ENCODE measurements around the gene LONRF2. TPM values are rescaled to one million over a fixed set of nuclear protein-coding genes. Genes with fewer than 3 reads are reported as not detected.

The LONRF2 gene
- total RNA-seq, 2 experiments from 2014 or later: 0.06 to 0.08 TPM

DNA sequence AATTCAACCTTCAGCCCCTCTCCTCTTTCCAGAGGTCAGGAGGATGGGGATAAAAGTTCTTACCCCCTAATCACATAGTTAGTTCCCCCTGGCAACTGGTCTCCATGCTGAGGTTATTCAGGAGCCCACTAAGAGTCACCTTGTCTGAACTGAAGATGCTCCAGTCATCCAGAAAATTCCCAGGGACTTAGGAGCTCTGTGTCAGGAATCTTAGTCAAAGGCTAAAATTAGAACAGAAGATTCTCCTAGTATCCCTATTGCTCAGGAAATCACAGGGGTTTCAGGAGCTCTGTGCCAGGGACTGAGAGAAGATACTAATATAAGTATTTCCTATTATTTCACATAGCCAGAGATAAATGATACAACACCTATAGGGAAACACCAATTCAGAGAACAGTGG, 37.3 kb upstream of the LONRF2 start:
- peaks cover 7 to 8% of the 10 kb centered on the region in 2 experiments for H3K9me3 ChIP-seq (ENCODE audit: control insufficient read depth in 1 of 2, insufficient read depth in 1 of 2, low read length in 2 of 2)
- Mint-ChIP-seq H3K9me3 (peaks cover 3% of the 10 kb centered on the region), H3K4me1 (ENCODE audit: low read depth) (no peaks in the 10 kb centered on the region), H3K36me3 (ENCODE audit: low read depth) (no peaks in the 10 kb centered on the region), H3K4me3 (no peak overlapping the region), H3K27me3 (peaks cover 29% of the 10 kb centered on the region), H3K27ac (no peak overlapping the region)
- no peak overlapping the region for H3K4me3 ChIP-seq (ENCODE audit: low read length)
- ChIA-PET CTCF (no interaction called here), POLR2A (no interaction called here)
- H3K4me1 ChIP-seq (ENCODE audit: insufficient read depth, low read length): no peaks in the 10 kb centered on the region
- H3K27ac ChIP-seq (ENCODE audit: low read depth in 1 of 2, low read length in 2 of 2): no peak overlapping the region
- DNase-seq (no peak), ATAC-seq (ENCODE audit: poor library complexity) (no peak)
- no peaks in the 10 kb centered on the region for H3K36me3 ChIP-seq (ENCODE audit: insufficient read depth, low read length)
- TF ChIP-seq, protein P1, sequence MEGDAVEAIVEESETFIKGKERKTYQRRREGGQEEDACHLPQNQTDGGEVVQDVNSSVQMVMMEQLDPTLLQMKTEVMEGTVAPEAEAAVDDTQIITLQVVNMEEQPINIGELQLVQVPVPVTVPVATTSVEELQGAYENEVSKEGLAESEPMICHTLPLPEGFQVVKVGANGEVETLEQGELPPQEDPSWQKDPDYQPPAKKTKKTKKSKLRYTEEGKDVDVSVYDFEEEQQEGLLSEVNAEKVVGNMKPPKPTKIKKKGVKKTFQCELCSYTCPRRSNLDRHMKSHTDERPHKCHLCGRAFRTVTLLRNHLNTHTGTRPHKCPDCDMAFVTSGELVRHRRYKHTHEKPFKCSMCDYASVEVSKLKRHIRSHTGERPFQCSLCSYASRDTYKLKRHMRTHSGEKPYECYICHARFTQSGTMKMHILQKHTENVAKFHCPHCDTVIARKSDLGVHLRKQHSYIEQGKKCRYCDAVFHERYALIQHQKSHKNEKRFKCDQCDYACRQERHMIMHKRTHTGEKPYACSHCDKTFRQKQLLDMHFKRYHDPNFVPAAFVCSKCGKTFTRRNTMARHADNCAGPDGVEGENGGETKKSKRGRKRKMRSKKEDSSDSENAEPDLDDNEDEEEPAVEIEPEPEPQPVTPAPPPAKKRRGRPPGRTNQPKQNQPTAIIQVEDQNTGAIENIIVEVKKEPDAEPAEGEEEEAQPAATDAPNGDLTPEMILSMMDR (IDR thresholded peaks at IDR 0.05): no peak
- intact Hi-C loops (cut with DNase I, micrococcal nuclease): no loop called here
- peaks cover 0 to 7% of the 10 kb centered on the region in 2 experiments for H3K27me3 ChIP-seq (ENCODE audit: control insufficient read depth in 1 of 2, insufficient read depth in 2 of 2, low read length in 2 of 2)

DNA sequence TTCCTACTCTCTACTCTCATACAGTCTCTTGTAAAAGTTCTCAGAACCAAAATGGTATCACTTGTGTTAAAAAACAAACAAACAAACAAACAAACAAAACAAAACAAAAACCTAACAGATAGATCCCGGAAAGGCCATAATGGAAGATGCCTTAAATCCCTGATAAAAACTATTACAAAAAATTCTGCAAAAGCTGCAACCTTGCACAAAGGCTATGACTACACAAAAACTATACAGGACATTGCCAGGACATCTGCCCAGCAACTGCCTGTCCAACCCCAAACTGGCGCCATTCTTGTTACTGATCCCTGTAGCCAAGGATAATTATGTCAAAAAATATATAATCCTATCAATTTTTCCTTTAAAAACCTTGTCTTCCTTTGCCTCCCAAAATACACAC, 36.3 kb upstream of the LONRF2 start:
- Mint-ChIP-seq H3K9me3 (peaks cover 3% of the 10 kb centered on the region), H3K27me3 (peaks cover 39% of the 10 kb centered on the region), H3K27ac (no peak overlapping the region), H3K4me1 (ENCODE audit: low read depth) (no peaks in the 10 kb centered on the region), H3K36me3 (ENCODE audit: low read depth) (no peaks in the 10 kb centered on the region), H3K4me3 (no peak overlapping the region)
- Histone ChIP-seq H3K4me1 (ENCODE audit: insufficient read depth, low read length) (no peaks in the 10 kb centered on the region), H3K36me3 (ENCODE audit: insufficient read depth, low read length) (no peaks in the 10 kb centered on the region), H3K27ac (ENCODE audit: low read depth in 1 of 2, low read length in 2 of 2) (no peak overlapping the region), H3K4me3 (ENCODE audit: low read length) (no peak overlapping the region), H3K27me3 (ENCODE audit: control insufficient read depth in 1 of 2, insufficient read depth in 2 of 2, low read length in 2 of 2) (peaks cover 0 to 7% of the 10 kb centered on the region in 2 experiments), H3K9me3 (ENCODE audit: control insufficient read depth in 1 of 2, insufficient read depth in 1 of 2, low read length in 2 of 2) (peaks cover 7 to 8% of the 10 kb centered on the region in 2 experiments)
- intact Hi-C loops (cut with DNase I, micrococcal nuclease): no loop called here
- no peak for ATAC-seq (ENCODE audit: poor library complexity)
- ChIA-PET POLR2A (no interaction called here), CTCF (no interaction called here)
- no peak for DNase-seq
- TF ChIP-seq, protein P1 (IDR thresholded peaks at IDR 0.05): no peak

DNA sequence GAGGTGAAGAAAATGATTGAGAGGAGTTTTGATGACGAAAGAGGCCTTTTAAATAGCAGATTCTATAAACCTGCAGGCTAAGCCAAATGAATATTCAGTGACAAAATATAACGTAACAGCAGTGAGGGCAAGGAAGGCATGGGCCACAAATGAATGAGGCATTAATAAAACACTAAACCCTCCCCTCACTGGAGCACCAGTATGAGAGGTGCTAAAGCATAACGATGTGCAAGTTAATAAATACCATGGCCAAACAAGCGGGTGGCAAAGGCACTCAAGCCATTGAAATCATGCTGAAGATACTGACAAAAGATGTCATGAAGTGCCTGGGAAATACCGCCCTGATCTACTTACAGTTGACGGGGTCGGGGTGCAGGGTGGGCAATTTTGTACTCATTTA, 30.2 kb upstream of the LONRF2 start:
- POLR2A ChIA-PET: no interaction called here
- Mint-ChIP-seq H3K4me3 (no peak overlapping the region), H3K4me1 (ENCODE audit: low read depth) (no peaks in the 10 kb centered on the region), H3K36me3 (ENCODE audit: low read depth) (no peaks in the 10 kb centered on the region), H3K9me3 (no peaks in the 10 kb centered on the region), H3K27ac (no peak overlapping the region), H3K27me3 (peaks cover 70% of the 10 kb centered on the region)
- CTCF ChIA-PET: no interaction called here
- H3K4me3 ChIP-seq (ENCODE audit: low read length): no peak overlapping the region
- H3K36me3 ChIP-seq (ENCODE audit: insufficient read depth, low read length): no peaks in the 10 kb centered on the region
- peaks cover 2 to 11% of the 10 kb centered on the region in 2 experiments for H3K27me3 ChIP-seq (ENCODE audit: control insufficient read depth in 1 of 2, insufficient read depth in 2 of 2, low read length in 2 of 2)
- ATAC-seq (ENCODE audit: poor library complexity) (no peak), DNase-seq (no peak)
- H3K9me3 ChIP-seq (ENCODE audit: control insufficient read depth in 1 of 2, insufficient read depth in 1 of 2, low read length in 2 of 2): no peaks in the 10 kb centered on the region
- TF ChIP-seq, protein P1 (IDR thresholded peaks at IDR 0.05): no peak
- no peak overlapping the region for H3K27ac ChIP-seq (ENCODE audit: low read depth in 1 of 2, low read length in 2 of 2)
- intact Hi-C loops (cut with DNase I, micrococcal nuclease): no loop called here
- no peaks in the 10 kb centered on the region for H3K4me1 ChIP-seq (ENCODE audit: insufficient read depth, low read length)

Data from CD4-positive, alpha-beta T cell (primary cell).